Eye (tissue), 1 donor: Measurements from ENCODE around the gene CAMKMT.

ENCODE experiments used
- DNase-seq: peaks from one replicate; pipeline ENCODE4 v3.0.0-alpha.2; 2015

The CAMKMT gene

GRCh38 chr2:44361330-44362206 lies at the start of gene CAMKMT, which contains the start of gene PREPL:
CAMKMT (plus strand) TSS chr2:44361947.
PREPL (minus strand) TSS chr2:44361494; CDS start chr2:44346342, 15,152 bp downstream.
- peak; percentile 100 for DNase-seq

GRCh38 chr2:44314362-44314761 lies 47.4 kb upstream of the CAMKMT start:
- no peak for DNase-seq

- DNase-seq, result no peak
These were observed 45.8 kb upstream of the CAMKMT start for GRCh38 chr2:44315945-44316344.

GRCh38 chr2:44320832-44321231 lies 40.9 kb upstream of the CAMKMT start:
- DNase-seq, result no peak

GRCh38 chr2:44321360-44321759 lies 40.4 kb upstream of the CAMKMT start:
- no peak for DNase-seq

GRCh38 chr2:44324971-44325426 lies 36.7 kb upstream of the CAMKMT start:
- no peak for DNase-seq

- DNase-seq, result no peak
These were observed 35.9 kb upstream of the CAMKMT start for GRCh38 chr2:44325897-44326296.

GRCh38 chr2:44326548-44327264 lies 35.0 kb upstream of the CAMKMT start:
- no peak for DNase-seq

GRCh38 chr2:44328750-44329149 lies 33.0 kb upstream of the CAMKMT start:
- no peak for DNase-seq

- DNase-seq, result no peak
These were observed 32.4 kb upstream of the CAMKMT start for GRCh38 chr2:44329343-44329742.

- DNase-seq, result no peak
These were observed 30.9 kb upstream of the CAMKMT start for GRCh38 chr2:44330801-44331200.

- no peak for DNase-seq
These were observed 27.8 kb upstream of the CAMKMT start for GRCh38 chr2:44333994-44334393.

- DNase-seq, result no peak
These were observed 25.8 kb upstream of the CAMKMT start for GRCh38 chr2:44335806-44336538.

- DNase-seq, result peak; percentile 35
These were observed 18.9 kb upstream of the CAMKMT start for GRCh38 chr2:44342854-44343253.

GRCh38 chr2:44347526-44347925 lies 14.2 kb upstream of the CAMKMT start:
- DNase-seq, result peak; percentile 40

GRCh38 chr2:44348400-44348799 lies 13.3 kb upstream of the CAMKMT start:
- DNase-seq, result peak; percentile 47

- no peak for DNase-seq
These were observed 12.2 kb upstream of the CAMKMT start for GRCh38 chr2:44349506-44349905.

GRCh38 chr2:44351088-44351487 lies 10.7 kb upstream of the CAMKMT start:
- peak; percentile 5 for DNase-seq

GRCh38 chr2:44351676-44352075 lies 10.1 kb upstream of the CAMKMT start:
- DNase-seq, result peak; percentile 9

- no peak for DNase-seq
These were observed 9.2 kb upstream of the CAMKMT start for GRCh38 chr2:44352510-44352909.

GRCh38 chr2:44354761-44355160 lies 7.0 kb upstream of the CAMKMT start:
- DNase-seq, result no peak

GRCh38 chr2:44358503-44358902 lies 3.2 kb upstream of the CAMKMT start:
- no peak for DNase-seq

- DNase-seq, result no peak
These were observed 908 bp upstream of the CAMKMT start for GRCh38 chr2:44360749-44361329.
